WTC11 (cell line): Measurements from ENCODE around the gene VASN. TPM values are rescaled to one million over a fixed set of nuclear protein-coding genes. Genes with fewer than 3 reads are reported as not detected.

ENCODE experiments used
- ATAC-seq: fragments of 200-7000 bp; cut with Tn5 transposase; 2 replicates; pipeline ENCODE4 v1.10.0; 2021; ENCODE audit warnings: mild to moderate bottlenecking, moderate library complexity
- CTCF ChIA-PET: fragments of 300-600 bp; sonication (Branson Sonifier 250); formaldehyde crosslinking; loops from one replicate; lab custom pipeline; 2021; ENCODE audit warnings: antibody characterized with exemption; lab: Charles Lee
- POLR2A ChIA-PET: fragments of 350-600 bp; sonication (Branson Sonifier 250); formaldehyde crosslinking; loops from one replicate; lab custom pipeline; 2021; ENCODE audit warnings: antibody characterized with exemption; lab: Charles Lee
- DNase-seq: peaks from one replicate; pipeline ENCODE4 v3.0.0; 2021; ENCODE audit warnings: low spot score
- H3K27ac Mint-ChIP-seq: 2 replicates; pipeline ENCODE4 v1.8.0; 2021; ENCODE audit warnings: mixed read lengths
- H3K27me3 Mint-ChIP-seq: 2 replicates; pipeline ENCODE4 v1.8.0; 2021; ENCODE audit warnings: low read depth, mild to moderate bottlenecking, moderate library complexity, mixed read lengths
- H3K36me3 Mint-ChIP-seq: 2 replicates; pipeline ENCODE4 v1.8.0; 2021; ENCODE audit warnings: mixed read lengths
- H3K4me1 Mint-ChIP-seq: 2 replicates; pipeline ENCODE4 v1.8.0; 2022; ENCODE audit warnings: mixed read lengths
- H3K4me3 Mint-ChIP-seq: 2 replicates; pipeline ENCODE4 v1.8.0; 2021; ENCODE audit warnings: mild to moderate bottlenecking, moderate library complexity, mixed read lengths
- H3K9me3 Mint-ChIP-seq: 2 replicates; pipeline ENCODE4 v1.8.0; 2021; ENCODE audit warnings: mixed read lengths
- AR ChIP-seq: fragments of 250-450 bp; sonication (Bioruptor Pico); IDR thresholded peaks from 2 replicates; pipeline ENCODE4 v1.9.0; 2021; ENCODE audit warnings: mild to moderate bottlenecking
- ARID4B ChIP-seq: sonication (generic); formaldehyde crosslinking; IDR thresholded peaks from 2 replicates; pipeline ENCODE4 v1.8.0; 2023; ENCODE audit warnings: missing genetic modification reagents, mild to moderate bottlenecking, borderline replicate concordance
- ATF3 ChIP-seq: sonication (generic); formaldehyde crosslinking; conservative IDR thresholded peaks from 2 replicates; pipeline ENCODE4 v1.8.1; 2022; ENCODE audit warnings: mild to moderate bottlenecking, missing genetic modification reagents
- CREM ChIP-seq: sonication (generic); formaldehyde crosslinking; IDR thresholded peaks from 2 replicates; pipeline ENCODE4 v1.8.1; 2022; ENCODE audit warnings: mild to moderate bottlenecking, missing genetic modification reagents, moderate library complexity
- EMX1 ChIP-seq: fragments of 250-450 bp; sonication (Bioruptor Pico); IDR thresholded peaks from 2 replicates; pipeline ENCODE4 v1.8.0; 2021; ENCODE audit warnings: mild to moderate bottlenecking
- FOXK1 ChIP-seq: sonication (generic); formaldehyde crosslinking; IDR thresholded peaks from 2 replicates; pipeline ENCODE4 v1.8.0; 2022; ENCODE audit warnings: mild to moderate bottlenecking, moderate library complexity, missing genetic modification reagents
- GRHL2 ChIP-seq: fragments of 250-450 bp; sonication (Bioruptor Pico); IDR thresholded peaks from 2 replicates; pipeline ENCODE4 v1.8.0; 2022; ENCODE audit warnings: mild to moderate bottlenecking, moderate library complexity; ENCODE audit not compliant: insufficient replicate concordance, severe bottlenecking
- HMGA2 ChIP-seq: fragments of 250-450 bp; sonication (Bioruptor Pico); IDR thresholded peaks from 2 replicates; pipeline ENCODE4 v1.4.0; 2021; ENCODE audit warnings: mild to moderate bottlenecking, moderate library complexity
- MAX ChIP-seq: sonication (generic); formaldehyde crosslinking; IDR thresholded peaks from 2 replicates; pipeline ENCODE4 v1.8.0; 2022; ENCODE audit warnings: mild to moderate bottlenecking, missing genetic modification reagents
- NFE2L1 ChIP-seq: sonication (generic); formaldehyde crosslinking; IDR thresholded peaks from 2 replicates; pipeline ENCODE4 v1.8.1; 2023; ENCODE audit warnings: missing genetic modification reagents
- PRRX2 ChIP-seq: fragments of 250-450 bp; sonication (Bioruptor Pico); IDR thresholded peaks from 2 replicates; pipeline ENCODE4 v1.8.0; 2021; ENCODE audit warnings: mild to moderate bottlenecking
- TCF7 ChIP-seq: sonication (generic); formaldehyde crosslinking; IDR thresholded peaks from 2 replicates; pipeline ENCODE4 v1.8.0; 2022; ENCODE audit warnings: mild to moderate bottlenecking, low read depth, missing genetic modification reagents, moderate library complexity
- TP53 ChIP-seq: sonication (generic); formaldehyde crosslinking; IDR thresholded peaks from 2 replicates; pipeline ENCODE4 v1.8.1; 2023; ENCODE audit warnings: mild to moderate bottlenecking, missing genetic modification reagents
- ZNF138 ChIP-seq: sonication (generic); formaldehyde crosslinking; conservative IDR thresholded peaks from 2 replicates; pipeline ENCODE4 v1.8.1; 2022; ENCODE audit warnings: mild to moderate bottlenecking, moderate library complexity, missing genetic modification reagents
- ZNF219 ChIP-seq: sonication (generic); formaldehyde crosslinking; IDR thresholded peaks from 2 replicates; pipeline ENCODE4 v1.8.0; 2023; ENCODE audit warnings: missing genetic modification reagents, mild to moderate bottlenecking, borderline replicate concordance
- ZNF281 ChIP-seq: sonication (generic); formaldehyde crosslinking; IDR thresholded peaks from 2 replicates; pipeline ENCODE4 v1.8.0; 2023; ENCODE audit warnings: mild to moderate bottlenecking, missing genetic modification reagents
- ZNF396 ChIP-seq: fragments of 250-450 bp; sonication (Bioruptor Pico); IDR thresholded peaks from 2 replicates; pipeline ENCODE4 v1.8.0; 2021; ENCODE audit warnings: mild to moderate bottlenecking, moderate library complexity, borderline replicate concordance
- total RNA-seq: library from RNA; stranded (reverse); gene quantifications from 3 replicates; pipeline ENCODE4 v1.2.3, GENCODE V29; 2021
- TF ChIP-seq, protein P1 (sequence below): fragments of 250-450 bp; sonication (Bioruptor Pico); IDR thresholded peaks from 2 replicates; pipeline ENCODE4 v2.1.2; 2022; ENCODE audit warnings: mild to moderate bottlenecking, moderate library complexity
- TF ChIP-seq, protein P2 (sequence below): sonication (generic); formaldehyde crosslinking; IDR thresholded peaks from 2 replicates; pipeline ENCODE4 v1.8.1; 2022; ENCODE audit warnings: low read depth, missing genetic modification reagents, borderline replicate concordance
- TF ChIP-seq, protein P3 (sequence below): sonication (generic); formaldehyde crosslinking; IDR thresholded peaks from 2 replicates; pipeline ENCODE4 v1.8.1; 2023; ENCODE audit warnings: mild to moderate bottlenecking, missing genetic modification reagents, moderate library complexity

Gene VASN
- total RNA-seq, 1 experiment from 2014 or later, result 8.0 TPM

- ATAC-seq (no peak), DNase-seq (no peak)
- Mint-ChIP-seq H3K36me3 (no peaks in the 10 kb centered on the region), H3K4me1 (peaks cover 27% of the 10 kb centered on the region), H3K27ac (no peak overlapping the region), H3K27me3 (no peaks in the 10 kb centered on the region)
- POLR2A ChIA-PET, result interaction anchor here (1.7 kb wide), 1 partner anchor 13 kb away, joined by 5 read pairs; no protein-coding TSS in a partner anchor
- CTCF ChIA-PET, result interaction anchor here (1.0 to 9.6 kb wide), 4 partner anchors 9 to 27 kb away, joined by 6 to 316 read pairs (median 42); no protein-coding TSS in a partner anchor
- TF ChIP-seq, protein P1, sequence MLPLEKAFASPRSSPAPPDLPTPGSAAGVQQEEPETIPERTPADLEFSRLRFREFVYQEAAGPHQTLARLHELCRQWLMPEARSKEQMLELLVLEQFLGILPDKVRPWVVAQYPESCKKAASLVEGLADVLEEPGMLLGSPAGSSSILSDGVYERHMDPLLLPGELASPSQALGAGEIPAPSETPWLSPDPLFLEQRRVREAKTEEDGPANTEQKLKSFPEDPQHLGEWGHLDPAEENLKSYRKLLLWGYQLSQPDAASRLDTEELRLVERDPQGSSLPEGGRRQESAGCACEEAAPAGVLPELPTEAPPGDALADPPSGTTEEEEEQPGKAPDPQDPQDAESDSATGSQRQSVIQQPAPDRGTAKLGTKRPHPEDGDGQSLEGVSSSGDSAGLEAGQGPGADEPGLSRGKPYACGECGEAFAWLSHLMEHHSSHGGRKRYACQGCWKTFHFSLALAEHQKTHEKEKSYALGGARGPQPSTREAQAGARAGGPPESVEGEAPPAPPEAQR (CRISPR knock-in tag), result no peak
- TF ChIP-seq EMX1 (CRISPR knock-in tag) (no peak), PRRX2 (no peak), ATF3 (CRISPR knock-in tag) (no peak), CREM (no peak), MAX (CRISPR knock-in tag) (no peak), ZNF219 (CRISPR knock-in tag) (no peak), FOXK1 (CRISPR knock-in tag) (no peak), GRHL2 (CRISPR knock-in tag) (no peak), ZNF281 (CRISPR knock-in tag) (no peak), TCF7 (CRISPR knock-in tag) (no peak), ZNF138 (CRISPR knock-in tag) (no peak), NFE2L1 (CRISPR knock-in tag) (no peak), TP53 (CRISPR knock-in tag) (no peak), ZNF396 (CRISPR knock-in tag) (no peak)
- TF ChIP-seq, all 79 proteins: peak for 0
- Mint-ChIP-seq H3K9me3 (no peaks in the 10 kb centered on the region), H3K4me3 (no peak overlapping the region)
These were observed 14.8 kb downstream of the VASN start for GRCh38 chr16:4386451-4386805.

GRCh38 chr16:4386951-4387565 lies 15.4 kb downstream of the VASN start:
- Mint-ChIP-seq H3K27me3 (no peaks in the 10 kb centered on the region), H3K9me3 (no peaks in the 10 kb centered on the region), H3K4me1 (peaks cover 32% of the 10 kb centered on the region), H3K27ac (no peak overlapping the region), H3K4me3 (no peak overlapping the region), H3K36me3 (no peaks in the 10 kb centered on the region)
- DNase-seq (no peak), ATAC-seq (no peak)
- ChIA-PET POLR2A (interaction anchor here (1.7 kb wide), 1 partner anchor 14 kb away, joined by 5 read pairs; no protein-coding TSS in a partner anchor), CTCF (interaction anchor here (1.0 to 9.6 kb wide), 4 partner anchors 9 to 28 kb away, joined by 6 to 316 read pairs (median 42); no protein-coding TSS in a partner anchor)
- TF ChIP-seq AR (CRISPR knock-in tag), result no peak
- TF ChIP-seq, protein P2, sequence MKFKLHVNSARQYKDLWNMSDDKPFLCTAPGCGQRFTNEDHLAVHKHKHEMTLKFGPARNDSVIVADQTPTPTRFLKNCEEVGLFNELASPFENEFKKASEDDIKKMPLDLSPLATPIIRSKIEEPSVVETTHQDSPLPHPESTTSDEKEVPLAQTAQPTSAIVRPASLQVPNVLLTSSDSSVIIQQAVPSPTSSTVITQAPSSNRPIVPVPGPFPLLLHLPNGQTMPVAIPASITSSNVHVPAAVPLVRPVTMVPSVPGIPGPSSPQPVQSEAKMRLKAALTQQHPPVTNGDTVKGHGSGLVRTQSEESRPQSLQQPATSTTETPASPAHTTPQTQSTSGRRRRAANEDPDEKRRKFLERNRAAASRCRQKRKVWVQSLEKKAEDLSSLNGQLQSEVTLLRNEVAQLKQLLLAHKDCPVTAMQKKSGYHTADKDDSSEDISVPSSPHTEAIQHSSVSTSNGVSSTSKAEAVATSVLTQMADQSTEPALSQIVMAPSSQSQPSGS (CRISPR knock-in tag), result no peak
- TF ChIP-seq, protein P3, sequence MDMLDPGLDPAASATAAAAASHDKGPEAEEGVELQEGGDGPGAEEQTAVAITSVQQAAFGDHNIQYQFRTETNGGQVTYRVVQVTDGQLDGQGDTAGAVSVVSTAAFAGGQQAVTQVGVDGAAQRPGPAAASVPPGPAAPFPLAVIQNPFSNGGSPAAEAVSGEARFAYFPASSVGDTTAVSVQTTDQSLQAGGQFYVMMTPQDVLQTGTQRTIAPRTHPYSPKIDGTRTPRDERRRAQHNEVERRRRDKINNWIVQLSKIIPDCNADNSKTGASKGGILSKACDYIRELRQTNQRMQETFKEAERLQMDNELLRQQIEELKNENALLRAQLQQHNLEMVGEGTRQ (CRISPR knock-in tag), result no peak
- no peak for TF ChIP-seq HMGA2 (CRISPR knock-in tag)
- no peak for TF ChIP-seq ARID4B
